Osteoblast (primary cell): ENCODE measurements around the gene ATXN10. TPM values are rescaled to one million over a fixed set of nuclear protein-coding genes. Genes with fewer than 3 reads are reported as not detected.

ENCODE experiments used
- DNase-seq: peaks from one replicate; pipeline ENCODE4 v3.0.0; 2011; ENCODE audit warnings: low spot score, mixed read lengths; ENCODE audit not compliant: insufficient read length; ENCODE audit errors: missing footprints
- H2AFZ ChIP-seq: 2 replicates; pipeline ENCODE4 v1.6.0; 2011; ENCODE audit warnings: mild to moderate bottlenecking, low read length
- H3K27ac ChIP-seq: 2 replicates; pipeline ENCODE4 v1.5.1; 2011; ENCODE audit warnings: mild to moderate bottlenecking, low read depth, low read length, moderate library complexity
- H3K27me3 ChIP-seq: 2 replicates; pipeline ENCODE4 v1.6.0; 2012; ENCODE audit warnings: mild to moderate bottlenecking, control low read depth, inconsistent platforms, low read length, moderate library complexity; ENCODE audit not compliant: insufficient read depth
- H3K36me3 ChIP-seq: 2 replicates; pipeline ENCODE4 v1.5.1; 2011; ENCODE audit warnings: mild to moderate bottlenecking, low read length, control low read depth, moderate library complexity; ENCODE audit not compliant: insufficient read depth
- H3K4me1 ChIP-seq: 2 replicates; pipeline ENCODE4 v1.5.1; 2011; ENCODE audit warnings: mild to moderate bottlenecking, low read length, control low read depth, moderate library complexity; ENCODE audit not compliant: insufficient read depth
- H3K4me2 ChIP-seq: 2 replicates; pipeline ENCODE4 v1.6.0; 2011; ENCODE audit warnings: mild to moderate bottlenecking, low read length; ENCODE audit not compliant: insufficient read depth
- H3K4me3 ChIP-seq: fragments of 200-600 bp; sonication (generic); 3 replicates; pipeline ENCODE4 v1.5.1; 2012; ENCODE audit warnings: mild to moderate bottlenecking, low read length, inconsistent platforms; ENCODE audit not compliant: insufficient read depth
- H3K79me2 ChIP-seq: 2 replicates; pipeline ENCODE4 v1.6.0; 2012; ENCODE audit warnings: mild to moderate bottlenecking, low read length, control low read depth, inconsistent platforms; ENCODE audit not compliant: insufficient read depth
- H3K9me3 ChIP-seq: 2 replicates; pipeline ENCODE4 v1.5.1; 2011; ENCODE audit warnings: low read depth, low read length, control low read depth
- H4K20me1 ChIP-seq: 2 replicates; pipeline ENCODE4 v1.6.0; 2012; ENCODE audit warnings: mild to moderate bottlenecking, low read length, control low read depth; ENCODE audit not compliant: insufficient read depth
- total RNA-seq: library from RNA; depleted of rRNA; stranded (reverse); fragments of >200 nt; gene quantifications from 2 replicates; pipeline ENCODE4 v1.2.3, GENCODE V29; 2012
- TF ChIP-seq, protein P1 (sequence below): IDR thresholded peaks from 2 replicates; pipeline ENCODE4 v1.5.1; 2011; ENCODE audit warnings: mild to moderate bottlenecking, low read depth, low read length, moderate library complexity; ENCODE audit errors: extremely low read depth

The ATXN10 gene
- total RNA-seq, 1 donor, result 138 TPM

DNA sequence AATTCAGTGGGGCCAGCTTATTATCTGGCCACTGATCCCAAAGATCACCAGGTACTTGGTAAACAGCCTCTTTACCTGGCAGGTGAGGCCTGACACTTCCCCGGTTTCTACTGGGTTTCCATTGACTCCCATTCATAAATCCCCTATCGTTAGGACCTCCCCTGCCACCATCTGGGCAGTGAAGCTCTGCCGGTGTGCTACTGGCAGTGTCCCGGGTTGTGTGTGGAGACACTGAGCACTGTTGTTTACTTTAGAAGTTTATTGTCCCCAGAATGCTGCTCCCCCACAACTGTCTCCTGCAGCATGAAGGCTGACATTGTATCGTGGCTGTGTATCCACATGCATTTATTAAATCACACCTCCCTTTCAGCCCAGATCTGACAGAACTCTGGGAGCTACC, 162.6 kb downstream of the ATXN10 start:
- no peak for DNase-seq
- TF ChIP-seq, protein P1, sequence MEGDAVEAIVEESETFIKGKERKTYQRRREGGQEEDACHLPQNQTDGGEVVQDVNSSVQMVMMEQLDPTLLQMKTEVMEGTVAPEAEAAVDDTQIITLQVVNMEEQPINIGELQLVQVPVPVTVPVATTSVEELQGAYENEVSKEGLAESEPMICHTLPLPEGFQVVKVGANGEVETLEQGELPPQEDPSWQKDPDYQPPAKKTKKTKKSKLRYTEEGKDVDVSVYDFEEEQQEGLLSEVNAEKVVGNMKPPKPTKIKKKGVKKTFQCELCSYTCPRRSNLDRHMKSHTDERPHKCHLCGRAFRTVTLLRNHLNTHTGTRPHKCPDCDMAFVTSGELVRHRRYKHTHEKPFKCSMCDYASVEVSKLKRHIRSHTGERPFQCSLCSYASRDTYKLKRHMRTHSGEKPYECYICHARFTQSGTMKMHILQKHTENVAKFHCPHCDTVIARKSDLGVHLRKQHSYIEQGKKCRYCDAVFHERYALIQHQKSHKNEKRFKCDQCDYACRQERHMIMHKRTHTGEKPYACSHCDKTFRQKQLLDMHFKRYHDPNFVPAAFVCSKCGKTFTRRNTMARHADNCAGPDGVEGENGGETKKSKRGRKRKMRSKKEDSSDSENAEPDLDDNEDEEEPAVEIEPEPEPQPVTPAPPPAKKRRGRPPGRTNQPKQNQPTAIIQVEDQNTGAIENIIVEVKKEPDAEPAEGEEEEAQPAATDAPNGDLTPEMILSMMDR, result no peak
- H3K27ac ChIP-seq, result no peak overlapping the region

DNA sequence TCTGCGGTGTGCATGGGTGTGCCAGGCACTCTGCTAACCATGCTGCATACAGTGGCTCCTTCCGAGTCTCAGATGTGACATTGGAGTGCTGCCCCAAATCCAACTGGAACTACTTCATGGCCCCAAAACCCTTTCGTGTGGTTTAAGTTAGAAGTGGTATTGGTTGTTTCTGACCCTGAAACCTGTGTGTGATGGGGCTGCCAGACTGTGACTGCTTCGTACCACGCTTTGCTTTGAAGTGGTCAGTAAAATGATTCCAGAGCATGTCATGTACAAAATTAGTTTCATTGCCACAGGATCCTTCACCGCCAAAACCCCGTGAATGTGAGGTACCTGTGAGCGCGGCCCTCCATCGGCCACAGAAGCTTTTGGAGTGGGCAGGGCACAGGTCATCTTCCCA, 163.2 kb downstream of the ATXN10 start:
- Histone ChIP-seq H3K36me3 (peaks cover 24% of the 10 kb centered on the region), H3K79me2 (peaks cover 28% of the 10 kb centered on the region), H4K20me1 (peaks cover 8% of the 10 kb centered on the region), H2AFZ (no peak overlapping the region), H3K9me3 (no peaks in the 10 kb centered on the region), H3K27ac (no peak overlapping the region), H3K4me1 (peaks cover 10% of the 10 kb centered on the region), H3K4me2 (no peak overlapping the region), H3K27me3 (no peaks in the 10 kb centered on the region), H3K4me3 (no peak overlapping the region)
- no peak for DNase-seq
- TF ChIP-seq, protein P1, result no peak

More for the DNA sequence above, 162.6 kb downstream of the ATXN10 start:
- peaks cover 18% of the 10 kb centered on the region for H3K36me3 ChIP-seq
- H3K79me2 ChIP-seq, result peaks cover 26% of the 10 kb centered on the region
- H4K20me1 ChIP-seq, result peaks cover 8% of the 10 kb centered on the region
- H3K4me2 ChIP-seq, result no peak overlapping the region
- peaks cover 10% of the 10 kb centered on the region for H3K4me1 ChIP-seq
- H3K27me3 ChIP-seq, result no peaks in the 10 kb centered on the region
- no peak overlapping the region for H3K4me3 ChIP-seq
- no peaks in the 10 kb centered on the region for H3K9me3 ChIP-seq
- H2AFZ ChIP-seq, result no peak overlapping the region

DNA sequence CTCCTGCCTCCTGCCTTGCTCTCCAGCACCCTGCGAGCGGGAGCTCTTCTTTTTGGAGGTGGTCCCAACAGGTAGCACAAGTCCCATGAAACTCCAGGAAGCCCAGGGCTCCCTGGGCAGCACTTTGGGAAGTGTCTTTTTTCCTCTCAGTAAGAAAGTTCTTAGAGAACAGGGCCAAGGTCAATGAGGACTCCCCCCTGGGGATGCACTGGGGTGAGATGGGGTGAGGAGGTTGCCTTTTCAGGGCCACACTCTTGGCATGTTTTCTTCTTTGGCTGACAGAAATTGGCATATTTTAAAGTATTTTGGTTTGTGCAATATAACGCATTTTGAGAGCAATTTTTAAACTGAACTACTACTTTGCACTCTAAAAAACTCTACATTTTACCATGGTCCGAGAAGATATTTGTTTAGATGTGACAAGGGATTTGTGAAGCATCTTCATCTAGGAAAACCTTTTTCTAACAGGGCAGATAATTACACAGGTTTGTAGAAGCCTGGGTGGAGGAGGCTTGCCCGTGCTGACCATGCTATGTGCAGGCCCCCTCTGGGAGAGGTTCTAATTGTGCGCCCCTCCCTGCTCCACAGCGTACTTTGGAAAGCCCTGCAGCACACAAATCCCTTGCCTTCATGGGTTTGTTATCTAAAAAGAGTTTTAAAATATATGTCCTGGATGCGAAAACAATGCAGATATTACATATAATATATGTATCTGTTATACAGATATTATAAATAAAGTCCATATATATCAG, 165.0 kb downstream of the ATXN10 start:
- Histone ChIP-seq H3K4me3 (no peak overlapping the region), H3K27me3 (no peaks in the 10 kb centered on the region), H3K4me2 (no peak overlapping the region), H3K36me3 (peaks cover 28% of the 10 kb centered on the region), H3K79me2 (peaks cover 39% of the 10 kb centered on the region), H4K20me1 (peaks cover 17% of the 10 kb centered on the region), H3K9me3 (no peaks in the 10 kb centered on the region), H2AFZ (no peak overlapping the region), H3K27ac (no peak overlapping the region), H3K4me1 (peaks cover 2% of the 10 kb centered on the region)
- DNase-seq, result no peak
- TF ChIP-seq, protein P1, result no peak

DNA sequence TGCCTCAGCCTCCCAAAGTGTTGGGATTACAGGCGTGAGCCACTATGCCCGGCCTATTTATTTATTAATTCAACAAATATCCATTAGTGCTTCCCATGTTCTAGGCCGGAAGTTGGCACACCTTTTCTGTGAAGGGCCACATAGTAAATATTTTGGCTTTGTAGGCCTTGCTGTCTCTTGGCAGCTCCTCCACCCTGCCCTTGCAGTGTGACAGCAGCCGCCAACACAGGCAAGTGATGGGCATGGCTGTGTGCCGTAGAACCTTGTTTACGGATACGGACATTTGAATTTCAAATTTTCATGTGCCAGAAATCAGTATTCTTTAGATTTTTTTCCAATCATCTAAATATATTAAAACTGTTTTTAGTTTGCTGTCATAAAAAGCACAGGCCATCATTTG, 165.9 kb downstream of the ATXN10 start:
- Histone ChIP-seq H3K4me2 (no peak overlapping the region), H3K27ac (no peak overlapping the region), H2AFZ (no peak overlapping the region), H3K79me2 (peaks cover 38% of the 10 kb centered on the region), H3K4me3 (no peak overlapping the region), H4K20me1 (peaks cover 25% of the 10 kb centered on the region), H3K4me1 (peaks cover 9% of the 10 kb centered on the region), H3K9me3 (no peaks in the 10 kb centered on the region), H3K36me3 (peaks cover 32% of the 10 kb centered on the region), H3K27me3 (no peaks in the 10 kb centered on the region)
- no peak for DNase-seq
- TF ChIP-seq, protein P1, result no peak
